Caco-2 (cell line): Measurements from ENCODE around the gene TBCK. TPM values are rescaled to one million over a fixed set of nuclear protein-coding genes. Genes with fewer than 3 reads are reported as not detected.

Experiments
- BruUV-seq: library from RNA; stranded (reverse); fragments of 400-500 nt; replicated peaks from 2 replicates; lab custom pipeline; 2021; lab: Mats Ljungman, UMichigan
- CTCF ChIA-PET: fragments of 300-600 bp; sonication (Branson Sonifier 250); formaldehyde crosslinking; loops from one replicate; lab custom pipeline; 2022; ENCODE audit warnings: antibody characterized with exemption; lab: Charles Lee
- POLR2A ChIA-PET: fragments of 300-600 bp; sonication (Branson Sonifier 250); formaldehyde crosslinking; loops from one replicate; lab custom pipeline; 2022; ENCODE audit warnings: antibody characterized with exemption; lab: Charles Lee
- DNase-seq, 2 experiments: peaks; one replicate each; pipeline versions ENCODE4 v3.0.0 to v3.0.0-alpha.2; 2020 to 2022
- H3K27me3 ChIP-seq: replicated peaks from 2 replicates; pipeline ENCODE4 v1.6.0; 2011; ENCODE audit warnings: low read length; ENCODE audit not compliant: control insufficient read depth, insufficient read depth
- H3K36me3 ChIP-seq: 2 replicates; pipeline ENCODE4 v1.5.1; 2011; ENCODE audit warnings: low read length; ENCODE audit not compliant: control insufficient read depth, insufficient read depth
- H3K4me1 ChIP-seq: fragments of 250-450 bp; sonication (Bioruptor Pico); 2 replicates; pipeline ENCODE4 v1.5.1; 2020; ENCODE audit warnings: mild to moderate bottlenecking
- H3K4me3 ChIP-seq: 2 replicates; pipeline ENCODE4 v1.5.1; 2011; ENCODE audit warnings: low read depth, mild to moderate bottlenecking, control low read depth, low read length
- H3K9me3 ChIP-seq: fragments of 250-450 bp; sonication (Bioruptor Pico); 2 replicates; pipeline ENCODE4 v1.5.1; 2020; ENCODE audit warnings: mild to moderate bottlenecking, moderate library complexity
- H3K27ac Mint-ChIP-seq: one replicate; pipeline ENCODE4 v1.8.0; 2022; ENCODE audit warnings: mixed read lengths; ENCODE audit not compliant: unreplicated experiment
- H3K27me3 Mint-ChIP-seq: one replicate; pipeline ENCODE4 v1.8.0; 2022; ENCODE audit warnings: mixed read lengths; ENCODE audit not compliant: insufficient read depth, unreplicated experiment
- H3K36me3 Mint-ChIP-seq: one replicate; pipeline ENCODE4 v1.8.0; 2022; ENCODE audit warnings: mild to moderate bottlenecking, mixed read lengths; ENCODE audit not compliant: insufficient read depth, unreplicated experiment
- H3K4me1 Mint-ChIP-seq: one replicate; pipeline ENCODE4 v1.8.0; 2022; ENCODE audit warnings: low read depth, mixed read lengths; ENCODE audit not compliant: unreplicated experiment
- H3K4me3 Mint-ChIP-seq: one replicate; pipeline ENCODE4 v1.8.0; 2022; ENCODE audit warnings: mild to moderate bottlenecking, moderate library complexity, mixed read lengths; ENCODE audit not compliant: unreplicated experiment
- H3K9me3 Mint-ChIP-seq: one replicate; pipeline ENCODE4 v1.8.0; 2022; ENCODE audit warnings: mixed read lengths; ENCODE audit not compliant: unreplicated experiment
- intact Hi-C: fragments of 100-400 bp; cut with micrococcal nuclease; formaldehyde crosslinking; loops from one replicate; pipeline ENCODE4 v1.10.0; 2022; ENCODE audit not compliant: unreplicated experiment
- total RNA-seq: library from RNA; stranded (reverse); gene quantifications from 2 replicates; pipeline ENCODE4 v1.2.3, GENCODE V29; 2022
- TF ChIP-seq, protein P1 (sequence below), 2 experiments: fragments of 200-600 bp in 1 of 2; IDR thresholded peaks; 1 replicate in 1 of 2; 2 replicates in 1 of 2; pipeline versions ENCODE4 v1.5.1 to v1.8.0; 2011 to 2022; ENCODE audit warnings: antibody characterized with exemption in 1 of 2, control low read depth in 1 of 2, inconsistent platforms in 1 of 2, low read depth in 1 of 2, low read length in 1 of 2, mild to moderate bottlenecking in 1 of 2, moderate library complexity in 1 of 2; ENCODE audit not compliant: insufficient read depth in 1 of 2, severe bottlenecking in 1 of 2, unreplicated experiment in 1 of 2

Gene TBCK
- total RNA-seq, 1 experiment from 2014 or later, result 51.1 TPM

DNA sequence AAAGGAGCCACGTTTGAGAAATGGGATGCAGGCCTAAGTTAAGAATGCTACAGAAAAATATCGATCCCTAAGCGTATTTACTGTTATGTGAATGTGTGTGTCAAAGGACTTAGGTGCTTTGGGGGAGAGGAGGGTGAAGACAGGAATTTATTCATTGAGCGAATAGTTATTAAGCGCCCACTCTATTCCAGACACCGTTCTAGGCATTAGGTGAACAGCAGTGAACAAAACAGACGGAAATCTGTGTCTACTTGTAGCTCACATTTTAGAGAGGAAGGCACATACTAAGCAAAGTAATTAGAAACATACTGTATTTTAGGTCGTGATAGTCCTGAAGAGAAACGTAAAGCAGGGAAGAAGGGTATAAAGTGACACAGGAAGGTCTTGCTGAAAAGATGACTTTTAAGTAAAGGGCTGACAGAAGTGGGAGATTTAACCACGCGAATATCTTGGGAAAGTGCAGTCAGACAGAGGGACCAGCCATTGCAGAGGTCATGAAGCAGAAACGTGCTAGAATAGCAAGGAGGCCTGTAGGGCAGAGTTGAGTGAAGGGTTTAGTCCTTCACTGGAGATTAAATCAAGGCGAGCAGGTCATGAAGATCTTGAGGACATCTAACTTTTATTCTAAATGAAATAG lies 882 bp upstream of the TBCK start:
- POLR2A ChIA-PET, result interaction anchor here (1.5 to 1.7 kb wide), 2 partner anchors 10 to 59 kb away, joined by 3 to 15 read pairs; no protein-coding TSS in a partner anchor
- BruUV-seq, result TSS peak; percentile 48
- H3K27me3 Mint-ChIP-seq, result no peaks in the 10 kb centered on the region
- H3K27ac Mint-ChIP-seq, result no peak overlapping the region
- Histone ChIP-seq H3K36me3 (no peaks in the 10 kb centered on the region), H3K4me1 (peaks cover 37% of the 10 kb centered on the region), H3K9me3 (no peaks in the 10 kb centered on the region), H3K27me3 (no peaks in the 10 kb centered on the region), H3K4me3 (peak overlapping the region; percentile 75)
- H3K4me1 Mint-ChIP-seq, result peaks cover 13% of the 10 kb centered on the region
- TF ChIP-seq, protein P1, sequence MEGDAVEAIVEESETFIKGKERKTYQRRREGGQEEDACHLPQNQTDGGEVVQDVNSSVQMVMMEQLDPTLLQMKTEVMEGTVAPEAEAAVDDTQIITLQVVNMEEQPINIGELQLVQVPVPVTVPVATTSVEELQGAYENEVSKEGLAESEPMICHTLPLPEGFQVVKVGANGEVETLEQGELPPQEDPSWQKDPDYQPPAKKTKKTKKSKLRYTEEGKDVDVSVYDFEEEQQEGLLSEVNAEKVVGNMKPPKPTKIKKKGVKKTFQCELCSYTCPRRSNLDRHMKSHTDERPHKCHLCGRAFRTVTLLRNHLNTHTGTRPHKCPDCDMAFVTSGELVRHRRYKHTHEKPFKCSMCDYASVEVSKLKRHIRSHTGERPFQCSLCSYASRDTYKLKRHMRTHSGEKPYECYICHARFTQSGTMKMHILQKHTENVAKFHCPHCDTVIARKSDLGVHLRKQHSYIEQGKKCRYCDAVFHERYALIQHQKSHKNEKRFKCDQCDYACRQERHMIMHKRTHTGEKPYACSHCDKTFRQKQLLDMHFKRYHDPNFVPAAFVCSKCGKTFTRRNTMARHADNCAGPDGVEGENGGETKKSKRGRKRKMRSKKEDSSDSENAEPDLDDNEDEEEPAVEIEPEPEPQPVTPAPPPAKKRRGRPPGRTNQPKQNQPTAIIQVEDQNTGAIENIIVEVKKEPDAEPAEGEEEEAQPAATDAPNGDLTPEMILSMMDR (IDR thresholded peaks at IDR 0.05; ENCODE audit: insufficient read depth in 1 of 2, low read depth in 1 of 2, low read length in 1 of 2, severe bottlenecking in 1 of 2, unreplicated experiment in 1 of 2), result no peak
- CTCF ChIA-PET, result no interaction called here
- peaks cover 31% of the 10 kb centered on the region for H3K36me3 Mint-ChIP-seq
- intact Hi-C loops, result loop anchor here (1.0 kb wide), 2 partner anchors 53 to 78 kb away; no protein-coding TSS in a partner anchor
- H3K4me3 Mint-ChIP-seq, result no peak overlapping the region
- no peak for DNase-seq
- no peaks in the 10 kb centered on the region for H3K9me3 Mint-ChIP-seq

DNA sequence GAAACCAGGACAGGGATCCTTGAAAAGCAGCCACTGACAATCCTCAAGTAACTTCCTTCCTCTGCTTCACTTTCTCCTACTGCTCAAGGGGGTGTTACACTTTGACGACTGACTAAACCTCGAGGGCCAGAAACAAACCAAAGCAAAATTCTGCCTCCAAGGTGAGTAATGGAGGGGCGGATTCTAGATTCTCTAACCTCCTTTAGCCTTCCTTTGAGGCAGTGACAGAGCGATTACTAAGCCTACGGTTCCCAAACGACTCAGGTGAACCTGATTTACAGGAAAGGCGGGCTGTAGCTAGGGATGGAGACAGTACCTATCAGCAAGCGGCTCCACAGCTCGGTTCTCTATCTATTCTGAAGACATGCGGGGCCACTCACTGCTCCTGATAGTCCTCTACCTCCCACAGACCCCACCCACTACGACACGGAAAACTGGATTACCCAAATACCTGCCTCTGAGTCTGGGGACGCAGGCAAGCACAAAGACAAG lies 487 bp downstream of the TBCK start:
- no peak overlapping the region for H3K4me3 Mint-ChIP-seq
- DNase-seq, result peak; percentile 84 to 85
- intact Hi-C loops, result loop anchor here (1.0 kb wide), 1 partner anchor 9 kb away; no protein-coding TSS in a partner anchor
- H3K9me3 Mint-ChIP-seq, result no peaks in the 10 kb centered on the region
- TSS peak; percentile 64 for BruUV-seq
- peaks cover 15% of the 10 kb centered on the region for H3K4me1 Mint-ChIP-seq
- ChIA-PET POLR2A (interaction anchor here (1.0 to 1.7 kb wide), 6 partner anchors 9 to 57 kb away, joined by 3 to 15 read pairs (median 4); no protein-coding TSS in a partner anchor), CTCF (interaction anchor here (1.0 to 1.4 kb wide), 3 partner anchors 13 to 51 kb away, joined by 4 to 8 read pairs (median 4); no protein-coding TSS in a partner anchor)
- Histone ChIP-seq H3K4me3 (peak overlapping the region; percentile 75), H3K36me3 (no peaks in the 10 kb centered on the region), H3K27me3 (no peaks in the 10 kb centered on the region), H3K4me1 (peaks cover 44% of the 10 kb centered on the region), H3K9me3 (no peaks in the 10 kb centered on the region)
- no peaks in the 10 kb centered on the region for H3K27me3 Mint-ChIP-seq
- peaks cover 17% of the 10 kb centered on the region for H3K36me3 Mint-ChIP-seq
- TF ChIP-seq, protein P1 (IDR thresholded peaks at IDR 0.05; ENCODE audit: insufficient read depth in 1 of 2, low read depth in 1 of 2, low read length in 1 of 2, severe bottlenecking in 1 of 2, unreplicated experiment in 1 of 2), result no peak
- H3K27ac Mint-ChIP-seq, result no peak overlapping the region

DNA sequence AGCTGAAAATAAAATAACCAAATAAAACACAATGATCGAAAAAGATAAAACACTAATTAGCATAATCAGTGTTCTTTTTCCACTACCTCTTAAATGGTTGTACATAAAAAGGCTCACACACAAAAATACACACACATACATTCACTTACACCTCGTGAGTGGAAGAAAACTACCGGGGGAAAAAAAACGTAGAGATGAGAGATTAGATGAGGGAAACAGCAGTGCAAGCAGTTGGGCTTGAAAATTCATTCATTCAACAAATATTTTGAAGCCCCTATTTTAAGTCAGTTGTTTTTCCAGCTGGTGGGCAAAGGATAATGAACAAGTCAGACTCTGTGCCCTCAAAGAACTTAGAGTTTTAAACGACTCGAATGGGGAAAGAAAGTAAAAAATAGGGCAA lies 1.0 kb downstream of the TBCK start:
- no peak overlapping the region for H3K4me3 Mint-ChIP-seq
- CTCF ChIA-PET, result interaction anchor here (1.2 to 1.4 kb wide), 2 partner anchors 49 to 51 kb away, joined by 4 to 8 read pairs; no protein-coding TSS in a partner anchor
- no peaks in the 10 kb centered on the region for H3K36me3 ChIP-seq
- DNase-seq, result no peak
- TF ChIP-seq, protein P1 (IDR thresholded peaks at IDR 0.05; ENCODE audit: insufficient read depth in 1 of 2, low read depth in 1 of 2, low read length in 1 of 2, severe bottlenecking in 1 of 2, unreplicated experiment in 1 of 2), result no peak
- H3K27ac Mint-ChIP-seq, result no peak overlapping the region
- H3K4me1 ChIP-seq, result peaks cover 45% of the 10 kb centered on the region
- intact Hi-C loops, result loop anchor here (1.0 kb wide), 1 partner anchor 9 kb away; no protein-coding TSS in a partner anchor
- H3K36me3 Mint-ChIP-seq, result peaks cover 12% of the 10 kb centered on the region
- BruUV-seq, result no TSS peak
- H3K27me3 ChIP-seq, result no peaks in the 10 kb centered on the region
- no peaks in the 10 kb centered on the region for H3K27me3 Mint-ChIP-seq
- H3K4me3 ChIP-seq, result peak overlapping the region; percentile 75
- POLR2A ChIA-PET, result interaction anchor here (1.0 to 1.7 kb wide), 3 partner anchors 8 to 49 kb away, joined by 4 to 15 read pairs (median 4); no protein-coding TSS in a partner anchor
- H3K9me3 Mint-ChIP-seq, result no peaks in the 10 kb centered on the region
- H3K9me3 ChIP-seq, result no peaks in the 10 kb centered on the region
- H3K4me1 Mint-ChIP-seq, result peaks cover 21% of the 10 kb centered on the region
